ENCODE results near the gene COL12A1. TPM values are rescaled to one million over a fixed set of nuclear protein-coding genes. Genes with fewer than 3 reads are reported as not detected.
"Not testable (repeated sequence)": the region's sequence is repeated elsewhere in the genome, so short reads cannot be mapped to it uniquely, and the experiment has no call there.

The COL12A1 gene
- total RNA-seq, 6 experiments from 2014 or later, result 1.1 to 4.4 (median 3.0) TPM

DNA sequence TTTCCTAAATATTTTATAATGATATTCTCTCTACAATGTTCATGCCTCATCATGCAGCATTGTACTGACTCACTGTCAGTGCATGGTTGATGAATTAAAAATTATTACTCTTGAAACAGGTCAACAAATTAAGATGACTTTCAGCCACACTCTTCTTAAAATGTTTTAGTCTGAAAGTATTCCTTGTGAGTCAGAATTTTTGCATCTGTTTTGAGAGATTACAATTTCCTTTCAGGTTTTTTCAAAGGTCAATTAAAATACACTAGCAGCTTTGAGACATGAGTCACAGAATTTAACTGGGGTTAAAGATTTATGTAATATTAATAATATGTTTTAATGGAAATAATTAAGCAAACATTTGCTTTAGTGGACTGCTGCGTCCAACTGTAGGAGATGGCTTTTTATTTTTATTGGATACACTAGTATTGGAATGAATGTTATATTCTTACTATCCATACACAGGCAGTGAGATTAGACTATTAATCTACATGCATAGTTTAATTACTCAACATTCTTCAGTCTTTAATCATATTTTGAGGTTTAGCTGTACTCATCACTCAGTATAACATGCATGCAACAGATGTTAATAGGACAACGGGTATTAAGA lies 9.7 kb downstream of the COL12A1 start:
- no peak overlapping the region for H3K27ac ChIP-seq
- H3K36me3 ChIP-seq, result no peaks in the 10 kb centered on the region
- 21% methylated on average over 2 of the region's 2 CpGs for WGBS (ENCODE audit: insufficient coverage, low coverage, low lambda C conversion rate, missing lambda C conversion rate)
- DNase-seq (no peak), ATAC-seq (no peak)
- intact Hi-C loops (cut with DNase I), result no loop called here
- TF ChIP-seq, protein P1, sequence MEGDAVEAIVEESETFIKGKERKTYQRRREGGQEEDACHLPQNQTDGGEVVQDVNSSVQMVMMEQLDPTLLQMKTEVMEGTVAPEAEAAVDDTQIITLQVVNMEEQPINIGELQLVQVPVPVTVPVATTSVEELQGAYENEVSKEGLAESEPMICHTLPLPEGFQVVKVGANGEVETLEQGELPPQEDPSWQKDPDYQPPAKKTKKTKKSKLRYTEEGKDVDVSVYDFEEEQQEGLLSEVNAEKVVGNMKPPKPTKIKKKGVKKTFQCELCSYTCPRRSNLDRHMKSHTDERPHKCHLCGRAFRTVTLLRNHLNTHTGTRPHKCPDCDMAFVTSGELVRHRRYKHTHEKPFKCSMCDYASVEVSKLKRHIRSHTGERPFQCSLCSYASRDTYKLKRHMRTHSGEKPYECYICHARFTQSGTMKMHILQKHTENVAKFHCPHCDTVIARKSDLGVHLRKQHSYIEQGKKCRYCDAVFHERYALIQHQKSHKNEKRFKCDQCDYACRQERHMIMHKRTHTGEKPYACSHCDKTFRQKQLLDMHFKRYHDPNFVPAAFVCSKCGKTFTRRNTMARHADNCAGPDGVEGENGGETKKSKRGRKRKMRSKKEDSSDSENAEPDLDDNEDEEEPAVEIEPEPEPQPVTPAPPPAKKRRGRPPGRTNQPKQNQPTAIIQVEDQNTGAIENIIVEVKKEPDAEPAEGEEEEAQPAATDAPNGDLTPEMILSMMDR (IDR thresholded peaks at IDR 0.05), result no peak
- TF ChIP-seq POLR2A (IDR thresholded peaks at IDR 0.05), result no peak
- no peaks in the 10 kb centered on the region for H3K9me3 ChIP-seq
- H3K4me1 ChIP-seq, result no peaks in the 10 kb centered on the region
- no peak overlapping the region for H3K4me3 ChIP-seq
- peaks cover 0 to 8% of the 10 kb centered on the region in 2 donors for H3K27me3 ChIP-seq

DNA sequence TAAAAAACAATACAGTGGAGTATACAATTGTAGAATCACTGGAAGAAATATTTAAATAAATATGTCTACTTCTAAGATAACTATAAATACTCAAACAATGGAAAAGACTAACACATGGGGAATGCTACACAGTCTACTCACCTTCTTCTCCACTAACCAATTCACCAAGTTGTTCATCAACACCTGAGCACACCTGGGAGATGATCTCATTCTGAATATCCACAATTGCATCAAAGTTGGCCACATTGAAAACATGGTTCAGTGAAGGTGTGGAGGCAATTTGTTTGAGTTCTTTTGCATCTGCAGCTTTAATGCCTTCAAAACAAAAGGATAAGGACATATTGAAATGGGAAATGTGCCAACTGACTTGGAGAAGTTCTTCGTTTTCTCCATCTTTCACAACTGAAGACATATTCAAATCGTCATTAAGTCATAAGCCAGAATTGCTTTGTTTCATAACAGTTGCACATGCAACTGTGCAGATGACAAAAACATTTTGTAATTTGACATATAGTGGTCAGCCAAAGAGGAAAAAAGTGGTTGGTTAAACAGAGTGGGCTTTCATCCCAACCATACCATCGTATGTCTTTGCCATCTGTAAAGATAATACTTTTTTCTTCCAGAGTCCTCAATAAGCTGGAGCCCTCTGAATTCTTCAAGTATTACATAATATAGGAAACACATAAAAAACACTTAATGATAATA lies 17.5 kb downstream of the COL12A1 start:
- intact Hi-C loops (cut with DNase I), result no loop called here
- Histone ChIP-seq H3K4me3 (no peak overlapping the region), H3K9me3 (no peaks in the 10 kb centered on the region), H3K36me3 (no peaks in the 10 kb centered on the region), H3K27ac (no peak overlapping the region), H3K4me1 (no peaks in the 10 kb centered on the region), H3K27me3 (no peaks in the 10 kb centered on the region)
- DNase-seq (no peak), ATAC-seq (no peak)
- WGBS (ENCODE audit: insufficient coverage, low coverage, low lambda C conversion rate, missing lambda C conversion rate), result 45% methylated on average over 3 of the region's 3 CpGs
- TF ChIP-seq, protein P1 (IDR thresholded peaks at IDR 0.05), result no peak
- no peak for TF ChIP-seq POLR2A (IDR thresholded peaks at IDR 0.05)

DNA sequence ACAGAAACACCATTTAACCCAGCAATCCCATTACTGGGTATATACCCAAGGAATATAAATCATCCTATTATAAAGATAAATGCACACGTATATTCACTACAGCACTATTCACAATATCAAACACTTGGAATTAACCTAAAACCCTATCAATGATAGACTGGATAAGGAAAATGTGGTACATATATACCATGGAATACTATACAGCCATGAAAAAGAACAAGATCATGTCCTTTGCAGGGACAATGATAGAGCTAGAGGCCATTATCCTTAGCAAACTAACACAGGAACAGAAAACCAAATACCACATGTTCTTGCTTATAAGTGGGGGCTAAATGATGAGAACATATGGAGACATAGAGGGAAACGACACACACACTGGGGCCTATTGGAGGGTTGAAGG lies 19.3 kb downstream of the COL12A1 start:
- WGBS (ENCODE audit: insufficient coverage, low coverage, low lambda C conversion rate, missing lambda C conversion rate), result 47% methylated on average over 2 of the region's 2 CpGs
- H3K27me3 ChIP-seq; H3K27ac ChIP-seq; H3K9me3 ChIP-seq; H3K36me3 ChIP-seq; ATAC-seq; H3K4me1 ChIP-seq; DNase-seq; intact Hi-C loops (cut with DNase I); H3K4me3 ChIP-seq: not testable (repeated sequence)

DNA sequence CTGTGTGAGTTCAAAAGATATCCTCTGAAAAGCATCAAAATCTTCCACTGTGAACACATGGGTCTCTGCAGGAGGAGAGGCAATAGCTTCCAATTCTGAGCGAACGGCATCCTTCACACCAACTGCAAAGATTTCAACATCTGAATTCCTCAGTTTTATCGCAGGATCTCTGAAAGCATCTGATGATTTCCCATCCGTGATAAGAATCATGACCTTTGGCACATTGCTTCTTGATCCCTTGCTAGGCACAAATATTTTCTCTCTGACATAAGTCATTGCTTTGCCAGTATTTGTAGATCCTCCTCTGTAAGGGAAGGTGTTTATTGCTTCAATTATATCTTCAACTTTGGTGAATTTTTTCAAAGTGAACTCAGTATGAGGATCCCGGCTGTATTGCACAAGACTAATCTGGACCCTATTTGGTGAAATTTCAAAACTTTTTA lies 22.7 kb downstream of the COL12A1 start:
- H3K27ac ChIP-seq, result no peak overlapping the region
- no peaks in the 10 kb centered on the region for H3K9me3 ChIP-seq
- H3K36me3 ChIP-seq, result no peaks in the 10 kb centered on the region
- 41% methylated on average over 5 of the region's 5 CpGs for WGBS (ENCODE audit: insufficient coverage, low coverage, low lambda C conversion rate, missing lambda C conversion rate)
- no peaks in the 10 kb centered on the region for H3K27me3 ChIP-seq
- intact Hi-C loops (cut with DNase I), result no loop called here
- no peak overlapping the region for H3K4me3 ChIP-seq
- no peak for DNase-seq
- H3K4me1 ChIP-seq, result no peaks in the 10 kb centered on the region
- TF ChIP-seq, protein P1 (IDR thresholded peaks at IDR 0.05), result no peak
- TF ChIP-seq POLR2A (IDR thresholded peaks at IDR 0.05), result no peak
- no peak for ATAC-seq

DNA sequence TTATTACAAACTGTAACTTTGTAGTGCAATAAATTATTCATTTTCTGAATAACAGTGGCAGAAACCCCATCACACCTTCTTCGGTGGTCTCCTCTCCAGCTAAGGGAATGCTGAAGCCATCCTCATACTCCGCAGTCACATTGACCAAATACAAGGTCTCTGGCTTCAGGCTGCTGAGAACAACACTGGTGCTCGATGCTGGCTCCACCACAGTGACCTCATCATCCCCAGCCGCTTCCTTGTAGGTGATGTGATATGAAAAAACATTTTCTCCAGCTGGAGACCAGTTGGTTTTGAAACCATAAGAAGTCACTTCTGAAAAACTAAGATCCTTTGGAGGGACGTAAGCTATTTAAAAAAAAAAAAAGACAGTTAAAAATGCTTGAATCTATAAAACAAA lies 25.0 kb downstream of the COL12A1 start:
- Histone ChIP-seq H3K27me3 (peaks cover 0 to 4% of the 10 kb centered on the region in 2 donors), H3K4me1 (no peaks in the 10 kb centered on the region), H3K27ac (no peak overlapping the region), H3K9me3 (no peaks in the 10 kb centered on the region), H3K4me3 (no peak overlapping the region), H3K36me3 (no peaks in the 10 kb centered on the region)
- 62% methylated on average over 5 of the region's 5 CpGs for WGBS (ENCODE audit: insufficient coverage, low coverage, low lambda C conversion rate, missing lambda C conversion rate)
- ATAC-seq, result no peak
- no peak for DNase-seq
- intact Hi-C loops (cut with DNase I), result no loop called here
- TF ChIP-seq, protein P1 (IDR thresholded peaks at IDR 0.05), result no peak
- TF ChIP-seq POLR2A (IDR thresholded peaks at IDR 0.05), result no peak

Measured in right lobe of liver (tissue), 6 donors.